ENCODE measurements around the gene NFIA.

NFIA gene

DNA sequence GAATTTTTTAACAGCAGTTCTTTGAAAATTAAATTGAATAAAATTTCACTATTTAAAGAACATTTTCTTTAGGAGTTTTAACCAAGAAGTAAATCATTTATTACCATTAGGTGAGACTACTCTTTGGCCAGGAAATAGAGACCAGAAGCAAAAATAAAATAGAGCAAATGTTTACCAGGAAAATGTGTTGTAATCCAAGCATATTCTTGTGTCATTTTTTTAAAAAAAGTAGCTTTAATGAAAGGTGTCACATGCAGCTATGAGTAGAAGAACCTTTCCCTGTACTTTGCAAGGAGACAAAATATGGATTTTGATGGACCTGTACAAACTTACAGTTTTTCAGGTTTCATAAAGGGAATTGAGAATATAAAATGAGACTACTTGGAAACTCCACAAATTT lies 140.8 kb downstream of the NFIA start:
- Histone ChIP-seq H4K20me1 (ENCODE audit: insufficient read depth) (no peaks in the 10 kb centered on the region), H3K27me3 (ENCODE audit: insufficient read depth, low read depth) (no peaks in the 10 kb centered on the region), H3K9ac (no peak overlapping the region), H3K4me2 (no peak overlapping the region), H3K4me1 (ENCODE audit: low read depth, poor library complexity, severe bottlenecking) (no peaks in the 10 kb centered on the region), H3K4me3 (IDR thresholded peaks at IDR 0.05; ENCODE audit: insufficient read depth, low read depth, low read length) (no peak overlapping the region), H3K36me3 (ENCODE audit: insufficient read depth) (no peaks in the 10 kb centered on the region), H3K27ac (no peak overlapping the region), H2AFZ (ENCODE audit: low read depth) (no peak overlapping the region), H3K79me2 (ENCODE audit: insufficient read depth, low read depth) (no peaks in the 10 kb centered on the region)
- TF ChIP-seq, protein P1, sequence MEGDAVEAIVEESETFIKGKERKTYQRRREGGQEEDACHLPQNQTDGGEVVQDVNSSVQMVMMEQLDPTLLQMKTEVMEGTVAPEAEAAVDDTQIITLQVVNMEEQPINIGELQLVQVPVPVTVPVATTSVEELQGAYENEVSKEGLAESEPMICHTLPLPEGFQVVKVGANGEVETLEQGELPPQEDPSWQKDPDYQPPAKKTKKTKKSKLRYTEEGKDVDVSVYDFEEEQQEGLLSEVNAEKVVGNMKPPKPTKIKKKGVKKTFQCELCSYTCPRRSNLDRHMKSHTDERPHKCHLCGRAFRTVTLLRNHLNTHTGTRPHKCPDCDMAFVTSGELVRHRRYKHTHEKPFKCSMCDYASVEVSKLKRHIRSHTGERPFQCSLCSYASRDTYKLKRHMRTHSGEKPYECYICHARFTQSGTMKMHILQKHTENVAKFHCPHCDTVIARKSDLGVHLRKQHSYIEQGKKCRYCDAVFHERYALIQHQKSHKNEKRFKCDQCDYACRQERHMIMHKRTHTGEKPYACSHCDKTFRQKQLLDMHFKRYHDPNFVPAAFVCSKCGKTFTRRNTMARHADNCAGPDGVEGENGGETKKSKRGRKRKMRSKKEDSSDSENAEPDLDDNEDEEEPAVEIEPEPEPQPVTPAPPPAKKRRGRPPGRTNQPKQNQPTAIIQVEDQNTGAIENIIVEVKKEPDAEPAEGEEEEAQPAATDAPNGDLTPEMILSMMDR (conservative IDR thresholded peaks at IDR 0.05; ENCODE audit: low read depth, low read length): no peak

DNA sequence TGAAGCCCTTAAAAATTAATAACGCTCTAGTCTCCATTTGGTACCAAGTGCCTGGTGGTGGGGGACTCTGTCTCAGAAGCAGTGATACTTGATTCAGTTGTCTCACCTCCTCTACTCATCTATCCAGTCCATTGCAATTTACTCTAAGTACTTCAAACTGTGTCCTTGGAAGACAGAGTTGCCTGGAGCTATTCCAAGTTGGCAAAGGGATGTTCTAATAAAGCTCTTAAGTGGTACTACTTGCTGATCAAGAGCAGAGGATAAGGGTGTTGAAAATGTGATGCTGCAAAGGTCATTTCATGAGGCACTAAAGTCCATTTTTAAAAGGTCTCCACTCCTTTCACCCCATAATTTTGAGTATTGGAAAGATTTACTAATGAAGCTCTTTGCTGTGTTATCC lies 142.2 kb downstream of the NFIA start:
- H3K27ac ChIP-seq: no peak overlapping the region
- H3K4me2 ChIP-seq: no peak overlapping the region
- no peaks in the 10 kb centered on the region for H3K4me1 ChIP-seq (ENCODE audit: low read depth, poor library complexity, severe bottlenecking)
- H2AFZ ChIP-seq (ENCODE audit: low read depth): no peak overlapping the region
- H3K36me3 ChIP-seq (ENCODE audit: insufficient read depth): no peaks in the 10 kb centered on the region
- no peaks in the 10 kb centered on the region for H3K79me2 ChIP-seq (ENCODE audit: insufficient read depth, low read depth)
- no peaks in the 10 kb centered on the region for H3K27me3 ChIP-seq (ENCODE audit: insufficient read depth, low read depth)
- no peak overlapping the region for H3K9ac ChIP-seq
- TF ChIP-seq, protein P1 (conservative IDR thresholded peaks at IDR 0.05; ENCODE audit: low read depth, low read length): no peak
- H4K20me1 ChIP-seq (ENCODE audit: insufficient read depth): no peaks in the 10 kb centered on the region
- H3K4me3 ChIP-seq (IDR thresholded peaks at IDR 0.05; ENCODE audit: insufficient read depth, low read depth, low read length): no peak overlapping the region

DNA sequence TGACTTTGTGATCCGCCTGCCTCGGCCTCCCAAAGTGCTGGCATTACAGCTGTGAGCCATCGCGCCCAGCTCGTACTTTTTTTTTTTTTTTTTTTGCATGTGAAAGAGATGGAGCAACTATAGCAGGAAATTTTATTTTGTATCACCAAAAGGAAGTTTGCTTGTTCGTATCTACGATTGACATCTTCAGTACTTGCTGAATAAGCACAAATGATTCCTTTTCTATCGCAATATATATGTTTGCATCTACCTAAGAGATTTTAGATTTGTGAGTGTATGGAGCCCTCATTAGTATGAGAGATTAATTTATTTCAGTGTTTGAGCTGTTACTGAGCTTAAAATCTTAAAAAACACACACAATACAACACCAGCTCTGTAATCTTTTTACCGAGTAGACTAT lies 143.1 kb downstream of the NFIA start:
- H4K20me1 ChIP-seq (ENCODE audit: insufficient read depth): no peaks in the 10 kb centered on the region
- no peak overlapping the region for H3K4me3 ChIP-seq (IDR thresholded peaks at IDR 0.05; ENCODE audit: insufficient read depth, low read depth, low read length)
- no peak overlapping the region for H2AFZ ChIP-seq (ENCODE audit: low read depth)
- no peaks in the 10 kb centered on the region for H3K79me2 ChIP-seq (ENCODE audit: insufficient read depth, low read depth)
- no peaks in the 10 kb centered on the region for H3K36me3 ChIP-seq (ENCODE audit: insufficient read depth)
- TF ChIP-seq, protein P1 (conservative IDR thresholded peaks at IDR 0.05; ENCODE audit: low read depth, low read length): no peak
- no peak overlapping the region for H3K9ac ChIP-seq
- H3K27ac ChIP-seq: no peak overlapping the region
- no peaks in the 10 kb centered on the region for H3K4me1 ChIP-seq (ENCODE audit: low read depth, poor library complexity, severe bottlenecking)
- no peaks in the 10 kb centered on the region for H3K27me3 ChIP-seq (ENCODE audit: insufficient read depth, low read depth)
- H3K4me2 ChIP-seq: no peak overlapping the region

DNA sequence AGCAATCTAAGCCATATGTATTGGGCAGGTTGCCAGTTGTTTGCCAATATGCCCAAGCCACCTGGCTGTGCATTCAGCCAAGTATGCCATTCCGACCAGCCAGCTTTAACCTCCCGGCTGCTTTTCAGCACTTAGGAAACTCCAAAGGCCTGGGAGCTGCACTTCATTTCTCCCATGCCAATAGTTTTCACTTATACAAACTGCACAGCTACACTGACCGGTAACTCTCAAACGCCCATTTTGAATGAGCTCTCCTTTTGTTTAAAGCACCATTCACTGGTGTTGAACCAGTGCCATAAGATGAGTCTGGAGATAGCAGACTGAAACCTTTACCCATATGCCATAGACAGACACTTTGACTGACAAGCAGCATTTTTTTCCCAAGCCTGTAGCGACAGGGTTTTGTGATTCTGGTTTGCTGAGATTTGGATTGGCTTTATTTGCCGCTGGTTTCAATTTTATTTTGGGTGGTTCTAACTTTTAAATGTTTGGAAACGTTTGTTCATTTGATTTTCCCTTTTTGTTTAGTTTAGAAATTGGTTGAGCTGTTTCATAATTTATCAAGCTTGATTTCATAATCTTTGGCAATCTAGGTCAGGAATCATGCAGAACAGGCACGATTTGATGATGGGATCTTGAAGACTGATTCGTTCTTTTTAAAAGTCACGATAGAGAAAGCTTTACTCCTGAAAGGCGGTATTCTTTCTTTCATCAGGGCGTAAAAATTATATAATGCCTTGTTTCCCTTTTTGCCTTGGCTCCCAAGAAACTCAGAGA lies 144.6 kb downstream of the NFIA start:
- Histone ChIP-seq H3K4me1 (ENCODE audit: low read depth, poor library complexity, severe bottlenecking) (no peaks in the 10 kb centered on the region), H3K4me3 (IDR thresholded peaks at IDR 0.05; ENCODE audit: insufficient read depth, low read depth, low read length) (no peak overlapping the region), H3K4me2 (no peak overlapping the region), H3K27me3 (ENCODE audit: insufficient read depth, low read depth) (no peaks in the 10 kb centered on the region), H3K36me3 (ENCODE audit: insufficient read depth) (no peaks in the 10 kb centered on the region), H4K20me1 (ENCODE audit: insufficient read depth) (no peaks in the 10 kb centered on the region), H3K79me2 (ENCODE audit: insufficient read depth, low read depth) (no peaks in the 10 kb centered on the region), H2AFZ (ENCODE audit: low read depth) (no peak overlapping the region), H3K27ac (no peak overlapping the region), H3K9ac (no peak overlapping the region)
- TF ChIP-seq, protein P1 (conservative IDR thresholded peaks at IDR 0.05; ENCODE audit: low read depth, low read length): no peak
